TTC549 (cell line): ENCODE results near the gene SERPINB7.

ENCODE experiments used
- FAIRE-seq: peaks from 2 replicates; lab custom pipeline; 2012; peaks lifted over from hg19 to GRCh38; lab: Jason Lieb, UNC

The SERPINB7 gene

DNA sequence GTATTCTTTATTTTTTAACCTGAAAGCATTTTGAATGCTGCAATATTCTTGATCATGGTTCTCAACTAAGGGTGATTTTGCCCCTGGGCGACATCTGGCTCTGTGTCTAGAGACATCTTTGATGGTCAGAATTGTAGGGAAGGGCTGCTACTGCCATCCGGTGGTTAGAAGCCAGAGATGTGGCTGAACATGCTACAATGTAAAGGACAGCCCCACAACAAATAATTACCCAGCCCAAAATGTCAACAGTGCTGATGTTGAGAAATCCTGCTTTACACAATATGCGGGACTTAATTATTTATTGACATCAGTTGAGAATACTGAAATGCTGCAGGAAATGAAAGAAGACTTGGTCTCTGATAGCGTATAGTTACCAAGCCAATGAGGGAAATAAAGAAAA is 74.8 kb downstream of the SERPINB7 start:
- FAIRE-seq, result no peak

DNA sequence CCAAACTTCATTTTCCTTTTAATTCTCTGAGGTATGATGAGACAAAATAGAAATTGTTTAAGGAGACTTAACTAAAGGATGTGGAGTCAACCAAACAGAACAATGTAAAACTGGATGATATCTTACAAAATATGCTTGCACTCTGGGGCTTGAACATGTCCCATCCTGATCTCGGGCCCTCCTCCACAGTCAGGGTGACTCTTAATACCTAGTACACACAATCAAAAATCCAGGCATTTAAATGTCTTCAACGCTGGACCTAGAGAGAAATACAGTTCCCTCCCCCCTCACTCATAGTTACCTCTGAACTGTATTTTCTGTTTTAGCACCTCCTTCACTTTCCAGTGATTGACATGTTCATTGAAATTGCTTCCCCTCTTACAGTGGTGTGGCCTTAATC is 75.4 kb downstream of the SERPINB7 start:
- FAIRE-seq, result no peak
